ENCODE measurements around the gene DMKN.
A peak's percentile ranks its signal among the peaks of the same experiment; 100 is the strongest.

DMKN gene

GRCh38 chr19:35501684-35502083, 11.8 kb downstream of the DMKN start:
- no peak overlapping the region for H3K27ac ChIP-seq
- no peak for TF ChIP-seq CTCF (conservative IDR thresholded peaks at IDR 0.05)

- TF ChIP-seq ZFX (IDR thresholded peaks at IDR 0.05) (no peak), CTCF (conservative IDR thresholded peaks at IDR 0.05) (no peak)
- H3K27ac ChIP-seq = no peak overlapping the region
These were observed 12.8 kb downstream of the DMKN start for GRCh38 chr19:35500611-35501010.

GRCh38 chr19:35498984-35499527, 14.4 kb downstream of the DMKN start:
- H3K27ac ChIP-seq = no peak overlapping the region
- TF ChIP-seq ZFX (IDR thresholded peaks at IDR 0.05) = no peak

- no peak overlapping the region for H3K27ac ChIP-seq
- TF ChIP-seq CTCF (conservative IDR thresholded peaks at IDR 0.05) = no peak
- TF ChIP-seq ZFX (IDR thresholded peaks at IDR 0.05) = no peak
These were observed 15.2 kb downstream of the DMKN start for GRCh38 chr19:35498220-35498619.

GRCh38 chr19:35497406-35497805, 16.0 kb downstream of the DMKN start:
- no peak for TF ChIP-seq CTCF (conservative IDR thresholded peaks at IDR 0.05)
- no peak for TF ChIP-seq ZFX (IDR thresholded peaks at IDR 0.05)
- H3K27ac ChIP-seq = no peak overlapping the region

GRCh38 chr19:35495107-35496064, 18.1 kb downstream of the DMKN start:
- no peak overlapping the region for H3K27ac ChIP-seq
- TF ChIP-seq ZFX (IDR thresholded peaks at IDR 0.05) (no peak), CTCF (conservative IDR thresholded peaks at IDR 0.05) (peak; percentile 95)

GRCh38 chr19:35493971-35494370, 19.5 kb downstream of the DMKN start:
- TF ChIP-seq CTCF (conservative IDR thresholded peaks at IDR 0.05) (no peak), ZFX (IDR thresholded peaks at IDR 0.05) (no peak)
- no peak overlapping the region for H3K27ac ChIP-seq
